GM12878 (cell line): Measurements from ENCODE around the gene MYO7A. TPM values are rescaled to one million over a fixed set of nuclear protein-coding genes. Genes with fewer than 3 reads are reported as not detected.

ENCODE experiments used
- ATAC-seq: fragments of 200-7000 bp; cut with Tn5 transposase; 3 replicates; pipeline ENCODE4 v1.9.1; 2020; ENCODE audit warnings: mild to moderate bottlenecking, moderate library complexity
- BruUV-seq: library from RNA; stranded (reverse); fragments of 400-500 nt; replicated peaks from 2 replicates; lab custom pipeline; 2021; lab: Mats Ljungman, UMichigan
- CTCF ChIA-PET: fragments of 300-600 bp; sonication (Branson Sonifier 250); formaldehyde crosslinking; extraction: SDS; loops from one replicate; lab custom pipeline; 2021; ENCODE audit warnings: inconsistent platforms; lab: Yijun Ruan, JAX
- POLR2A ChIA-PET: fragments of 350-600 bp; formaldehyde crosslinking; extraction: SDS; loops from one replicate; lab custom pipeline; 2021; ENCODE audit warnings: inconsistent platforms; lab: Charles Lee
- RAD21 ChIA-PET: fragments of 300-600 bp; sonication (Branson Sonifier 250); formaldehyde crosslinking; loops from one replicate; lab custom pipeline; 2023; ENCODE audit warnings: antibody characterized with exemption; ENCODE audit not compliant: unreplicated experiment; lab: Charles Lee
- SMC1A ChIA-PET: fragments of 300-600 bp; sonication (Branson Sonifier 250); formaldehyde crosslinking; loops from one replicate; lab custom pipeline; 2023; ENCODE audit not compliant: unreplicated experiment, uncharacterized antibody; lab: Charles Lee
- DNase-seq: peaks from one replicate; pipeline ENCODE4 v3.0.0-alpha.2; 2011; ENCODE audit warnings: low read depth, low spot score
- FAIRE-seq: peaks from 3 replicates; lab custom pipeline; 2011; peaks lifted over from hg19 to GRCh38; lab: Jason Lieb, UNC
- H2AFZ ChIP-seq: 2 replicates; pipeline ENCODE4 v1.6.0; 2011; ENCODE audit warnings: low read depth, low read length, control low read depth; ENCODE audit not compliant: control insufficient read depth
- H3K27ac ChIP-seq: 2 replicates; pipeline ENCODE4 v1.5.1; 2011; ENCODE audit warnings: control low read depth; ENCODE audit not compliant: control insufficient read depth, insufficient read depth
- H3K27me3 ChIP-seq, 2 experiments: replicated peaks in 1 of 2; 2 replicates each; pipeline versions ENCODE4 v1.6.0 to v1.6.1; 2011; ENCODE audit warnings: low read length in 1 of 2; ENCODE audit not compliant: control insufficient read depth in 2 of 2, insufficient read depth in 2 of 2
- H3K36me3 ChIP-seq, 2 experiments: 2 replicates each; pipeline ENCODE4 v1.5.1; 2011; ENCODE audit warnings: low read length in 1 of 2; ENCODE audit not compliant: control insufficient read depth in 2 of 2, insufficient read depth in 2 of 2
- H3K4me1 ChIP-seq: 2 replicates; pipeline ENCODE4 v1.6.1; 2011; ENCODE audit warnings: mild to moderate bottlenecking, low read length, moderate library complexity, mixed read lengths; ENCODE audit not compliant: control insufficient read depth, insufficient read depth
- H3K4me2 ChIP-seq: 2 replicates; pipeline ENCODE4 v1.6.0; 2011; ENCODE audit warnings: control low read depth; ENCODE audit not compliant: control insufficient read depth, insufficient read depth
- H3K4me3 ChIP-seq: fragments of 200-600 bp; sonication (generic); 2 replicates; pipeline ENCODE4 v1.5.1; 2016
- H3K79me2 ChIP-seq: 2 replicates; pipeline ENCODE4 v1.6.0; 2011; ENCODE audit warnings: low read length; ENCODE audit not compliant: control insufficient read depth, insufficient read depth
- H3K9ac ChIP-seq: 2 replicates; pipeline ENCODE4 v1.8.0; 2011; ENCODE audit warnings: low read length, control low read depth, mixed read lengths; ENCODE audit not compliant: control insufficient read depth, insufficient read depth
- H3K9me3 ChIP-seq: replicated peaks from 3 replicates; pipeline ENCODE4 v1.5.1; 2011; ENCODE audit warnings: mild to moderate bottlenecking, low read length; ENCODE audit not compliant: control insufficient read depth, insufficient read depth
- H4K20me1 ChIP-seq: 2 replicates; pipeline ENCODE4 v1.6.0; 2011; ENCODE audit not compliant: control insufficient read depth, insufficient read depth
- BACH1 ChIP-seq: fragments of 450-650 bp; IDR thresholded peaks from 2 replicates; pipeline ENCODE4 v1.6.1; 2017; ENCODE audit warnings: mild to moderate bottlenecking, borderline replicate concordance
- BCL3 ChIP-seq: IDR thresholded peaks from 2 replicates; pipeline ENCODE4 v1.6.1; 2011; ENCODE audit warnings: borderline replicate concordance, low read depth, mild to moderate bottlenecking, moderate library complexity, low read length; ENCODE audit not compliant: insufficient read depth, poor library complexity, severe bottlenecking
- BHLHE40 ChIP-seq, 2 experiments: fragments of 450-650 bp in 1 of 2; IDR thresholded peaks; 2 replicates each; pipeline ENCODE4 v1.6.1; 2011 to 2017; ENCODE audit warnings: low read depth in 2 of 2, borderline replicate concordance in 1 of 2, improper control_type of control experiment in 1 of 2, low read length in 1 of 2, mild to moderate bottlenecking in 1 of 2
- LARP7 ChIP-seq: fragments of 450-650 bp; IDR thresholded peaks from 2 replicates; pipeline ENCODE4 v1.6.1; 2017; ENCODE audit warnings: mild to moderate bottlenecking
- MAX ChIP-seq: IDR thresholded peaks from 2 replicates; pipeline ENCODE4 v1.6.1; 2012; ENCODE audit warnings: low read depth, low read length, improper control_type of control experiment
- MTA3 ChIP-seq: IDR thresholded peaks from 2 replicates; pipeline ENCODE4 v1.6.1; 2012; ENCODE audit warnings: low read length, inconsistent platforms, borderline replicate concordance
- MXI1 ChIP-seq: fragments of 150-350 bp; IDR thresholded peaks from 2 replicates; pipeline ENCODE4 v1.6.1; 2011; ENCODE audit warnings: low read depth, mild to moderate bottlenecking, inconsistent platforms, low read length, improper control_type of control experiment
- MYB ChIP-seq: fragments of 150-350 bp; IDR thresholded peaks from 2 replicates; pipeline ENCODE4 v1.6.1; 2014; ENCODE audit warnings: mild to moderate bottlenecking, low read depth, low read length, borderline replicate concordance
- NFIC ChIP-seq: IDR thresholded peaks from 2 replicates; pipeline ENCODE4 v1.6.1; 2012; ENCODE audit warnings: low read depth, mild to moderate bottlenecking, inconsistent platforms, low read length, moderate library complexity
- POLR2AphosphoS2 ChIP-seq: IDR thresholded peaks from 2 replicates; pipeline ENCODE4 v1.6.1; 2011; ENCODE audit warnings: low read depth, mild to moderate bottlenecking, low read length, improper control_type of control experiment, moderate library complexity
- POU2F2 ChIP-seq: IDR thresholded peaks from 3 replicates; pipeline ENCODE4 v1.6.1; 2011; ENCODE audit warnings: low read depth, mild to moderate bottlenecking, low read length, borderline replicate concordance
- SREBF2 ChIP-seq: IDR thresholded peaks from 2 replicates; pipeline ENCODE4 v1.6.1; 2012; ENCODE audit warnings: mild to moderate bottlenecking, low read length
- STAT3 ChIP-seq: IDR thresholded peaks from 2 replicates; pipeline ENCODE4 v1.6.1; 2011; ENCODE audit warnings: low read depth, low read length, improper control_type of control experiment
- YY1 ChIP-seq: IDR thresholded peaks from 2 replicates; pipeline ENCODE4 v1.6.1; 2011; ENCODE audit warnings: low read depth, mild to moderate bottlenecking, low read length
- ZBTB40 ChIP-seq: fragments of 450-650 bp; IDR thresholded peaks from 2 replicates; pipeline ENCODE4 v1.6.1; 2016; ENCODE audit warnings: mild to moderate bottlenecking, moderate library complexity, borderline replicate concordance
- ZNF274 ChIP-seq: IDR thresholded peaks from one replicate; pipeline ENCODE4 v1.8.0; 2011; ENCODE audit not compliant: insufficient read length, insufficient read depth
- ZSCAN29 ChIP-seq: fragments of 450-650 bp; IDR thresholded peaks from 2 replicates; pipeline ENCODE4 v1.6.1; 2017; ENCODE audit warnings: mild to moderate bottlenecking, moderate library complexity
- WGBS: methylation state at CpG from one replicate; pipeline ENCODE4 v1.1.6; 2016; ENCODE audit warnings: low lambda C conversion rate; ENCODE audit not compliant: insufficient replicate concordance, insufficient coverage; ENCODE audit errors: missing lambda C conversion rate; 5-methylcytosine and 5-hydroxymethylcytosine counted together
- in situ Hi-C: fragments of 300-500 bp; cut with MboI; formaldehyde crosslinking; loops from 9 replicates; pipeline ENCODE4 v1.14.3; 2018; ENCODE audit warnings: mixed read lengths
- intact Hi-C: fragments of 100-400 bp; cut with micrococcal nuclease; formaldehyde crosslinking; loops from one replicate; pipeline ENCODE4 v1.14.2; 2022; ENCODE audit not compliant: unreplicated experiment
- polyA plus RNA-seq, 11 experiments: library from polyadenylated mRNA; depleted of rRNA in 4 of 11; unstranded in 6 of 11; stranded (reverse) in 5 of 11; fragments of >200 nt; fragmentation: Nextera tagmentation in 4 of 11; fragmentation: Illumina TruSeq in 1 of 11; extraction: Ambion mirVana in 4 of 11; extraction: Trizol in 1 of 11; gene quantifications; 1 replicate in 1 of 11; 2 replicates in 10 of 11; pipeline versions ENCODE4 v1.2.1 to v1.2.3, GENCODE V29; 2011 to 2016; ENCODE audit warnings: inconsistent platforms in 2 of 11, missing spikeins in 2 of 11, low read depth in 1 of 11
- total RNA-seq, 4 experiments: library from RNA; depleted of rRNA in 3 of 4; stranded (reverse); fragments of >200 nt in 3 of 4; fragmentation: Illumina TruSeq in 1 of 4; extraction: Trizol in 1 of 4; gene quantifications; 2 replicates each; pipeline versions ENCODE4 v1.2.1 to v1.2.3, GENCODE V29; 2013 to 2021

MYO7A gene
- total and polyA plus RNA-seq, 10 of the 15 experiments (the other 5 are each of a cell fraction or from before 2014, with no cell fraction given) = 0.01 to 0.21 (median 0.04) TPM; not detected in 6

GRCh38 chr11:77109236-77110019, 18.6 kb upstream of the MYO7A start (continued):
- TF ChIP-seq MAX = no peak
- TF ChIP-seq LARP7 = no peak
- no peak for TF ChIP-seq SREBF2
- no peak for TF ChIP-seq MXI1
- no peak for TF ChIP-seq BACH1
- TF ChIP-seq MTA3 = no peak
- TF ChIP-seq POLR2AphosphoS2 = no peak
- no peak for TF ChIP-seq YY1

GRCh38 chr11:77110836-77111235, 17.2 kb upstream of the MYO7A start:
- no peak for TF ChIP-seq STAT3
- no peak for TF ChIP-seq NFIC
- no peak for TF ChIP-seq BCL3
- no peak for TF ChIP-seq ZBTB40
- no peak for TF ChIP-seq ZNF274
- no peak for TF ChIP-seq POU2F2
- TF ChIP-seq BHLHE40 (IDR thresholded peaks at IDR 0.05; ENCODE audit: borderline replicate concordance in 1 of 2, low read depth in 2 of 2, low read length in 1 of 2) = no peak
- no peak for TF ChIP-seq MYB
- TF ChIP-seq ZSCAN29 = no peak
- FAIRE-seq (no peak), ATAC-seq (no peak), DNase-seq (no peak)
- no peaks in the 10 kb centered on the region for H3K79me2 ChIP-seq
- ChIA-PET RAD21 (no interaction called here), CTCF (no interaction called here), SMC1A (no interaction called here), POLR2A (no interaction called here)
- no peak overlapping the region for H3K27ac ChIP-seq
- no peaks in the 10 kb centered on the region for H3K4me1 ChIP-seq
- H3K36me3 ChIP-seq = no peaks in the 10 kb centered on the region
- WGBS = 45% methylated on average over 6 of the region's 6 CpGs
- H3K4me3 ChIP-seq = no peak overlapping the region
- H3K27me3 ChIP-seq = peaks cover 0 to 2% of the 10 kb centered on the region in 2 experiments; a peak in 2 of 4 replicates
- no peak overlapping the region for H3K9ac ChIP-seq
- intact Hi-C loops = no loop called here
- no peak overlapping the region for H3K4me2 ChIP-seq
- in situ Hi-C loops = no loop called here
- no peaks in the 10 kb centered on the region for H3K9me3 ChIP-seq
- BruUV-seq = no TSS peak
- H2AFZ ChIP-seq = no peak overlapping the region
- no peaks in the 10 kb centered on the region for H4K20me1 ChIP-seq
